CMK (cell line): ENCODE measurements around the gene KIF26A.
"Not testable (repeated sequence)": the region's sequence is repeated elsewhere in the genome, so short reads cannot be mapped to it uniquely, and the experiment has no call there.

Source experiments
- DNase-seq: peaks from one replicate; pipeline ENCODE4 v3.0.0-alpha.2; 2010; ENCODE audit warnings: low read depth

KIF26A gene

DNA sequence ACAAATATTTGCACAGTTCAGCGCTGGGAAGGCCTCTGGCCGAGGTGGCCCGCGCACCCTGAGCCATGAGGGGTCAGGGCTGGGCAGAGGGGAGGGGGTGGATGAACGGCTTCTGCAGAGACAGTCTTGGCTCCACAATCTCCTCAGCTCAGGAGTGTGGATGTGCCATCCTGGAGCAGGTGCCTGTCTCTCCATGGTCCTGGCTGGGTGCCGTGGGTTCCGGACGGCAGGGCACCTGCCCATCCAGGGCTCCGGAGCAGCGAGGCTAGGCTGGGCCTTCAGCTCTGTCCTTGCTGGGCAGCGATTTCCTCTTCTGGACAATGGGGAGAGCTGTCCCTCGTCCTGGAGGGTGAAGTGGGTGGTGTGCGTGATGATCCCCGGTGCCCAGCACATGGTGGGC, 55.6 kb downstream of the KIF26A start:
- no peak for DNase-seq

DNA sequence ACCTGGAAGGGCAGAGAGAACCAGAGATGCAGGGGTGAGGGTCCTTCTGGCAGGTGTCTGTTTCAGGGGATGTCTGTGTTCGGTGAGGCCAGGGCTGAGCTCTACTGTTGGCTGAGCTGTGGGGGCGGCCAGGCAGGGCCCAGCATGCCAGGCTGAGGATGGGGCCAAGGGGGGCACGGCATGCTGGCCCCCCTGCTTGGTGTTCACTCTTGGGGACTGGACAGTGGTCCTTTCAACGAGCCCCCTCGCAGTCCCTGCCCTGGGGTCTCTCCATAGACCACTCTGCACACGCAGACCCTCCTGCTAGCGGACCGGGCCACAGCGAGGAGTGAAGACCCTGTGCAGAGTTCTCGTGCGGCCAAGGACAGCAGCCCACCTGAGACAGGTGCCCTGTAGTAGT, 56.3 kb downstream of the KIF26A start:
- DNase-seq, result no peak

DNA sequence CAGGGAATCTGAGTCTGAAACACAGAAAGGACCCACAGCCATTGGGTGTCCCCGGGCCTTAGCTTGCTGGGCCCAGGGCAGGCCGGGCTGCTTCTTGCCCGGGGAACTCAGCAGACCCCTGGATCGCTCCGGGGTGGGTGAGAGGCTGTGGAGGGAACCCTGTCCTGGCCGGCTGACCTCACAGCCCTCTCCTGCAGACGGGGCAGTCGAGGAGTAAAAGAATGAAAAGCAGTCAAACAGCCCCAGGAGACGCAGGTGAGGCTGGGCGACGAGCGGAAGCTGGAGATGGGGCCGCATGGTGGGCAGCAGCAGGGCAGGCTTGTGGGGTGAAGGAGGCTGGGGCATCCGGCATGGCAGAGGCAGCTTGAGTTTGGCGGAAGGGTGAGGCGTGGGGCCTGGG, 57.0 kb downstream of the KIF26A start:
- no peak for DNase-seq

DNA sequence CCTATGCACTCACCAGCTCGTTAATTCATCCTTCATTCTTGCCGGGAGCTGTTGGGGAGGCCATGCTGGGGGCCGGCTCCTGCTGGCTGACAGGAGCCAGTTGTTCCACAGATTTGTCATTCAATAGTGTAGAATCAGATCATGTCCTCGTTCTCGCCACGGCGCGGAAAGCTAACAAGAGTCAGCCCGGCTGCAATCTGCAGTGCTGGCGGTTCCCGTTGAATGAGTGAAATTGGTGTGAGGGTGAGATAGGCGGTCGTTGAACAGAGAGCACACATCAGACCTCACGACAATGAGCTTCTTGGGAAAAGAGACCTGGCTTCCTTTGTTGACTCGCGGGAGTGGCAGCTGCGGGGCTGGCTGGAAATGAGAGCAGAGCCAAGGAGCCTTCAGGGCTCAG, 57.5 kb downstream of the KIF26A start:
- no peak for DNase-seq

DNA sequence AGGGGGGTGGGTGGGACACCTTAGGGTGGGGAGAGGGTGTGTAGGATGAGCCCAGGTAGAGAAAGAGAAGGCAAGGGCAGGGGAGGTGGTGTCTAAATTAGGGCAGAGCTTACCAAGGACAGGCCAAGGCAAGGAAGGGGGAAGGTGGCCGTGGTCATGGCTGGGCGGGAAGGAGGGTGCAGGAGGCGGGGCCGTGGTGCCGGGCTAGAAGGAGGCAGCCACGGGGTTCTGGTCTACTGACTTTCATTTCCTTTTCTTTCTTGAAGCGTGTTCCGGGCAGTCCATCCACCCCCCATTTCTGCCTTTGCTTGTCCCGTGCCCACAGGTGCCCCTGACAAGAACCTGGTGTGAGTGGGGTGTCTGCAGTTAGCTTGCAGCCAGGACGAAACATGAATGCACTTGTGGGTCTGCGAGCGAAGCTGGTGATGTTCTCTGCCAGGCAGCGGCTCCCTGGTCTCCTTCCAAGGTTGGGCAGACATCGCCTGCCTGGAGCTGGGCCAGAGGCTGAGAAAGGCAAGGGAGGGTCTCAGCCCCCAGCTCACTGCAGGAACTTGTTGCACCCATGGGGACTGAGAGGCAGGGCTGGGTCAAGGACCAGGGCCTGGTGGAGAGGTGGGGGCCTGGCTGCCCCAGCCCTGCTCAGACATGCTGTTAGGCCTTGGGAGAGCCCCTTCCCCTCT, 58.2 kb downstream of the KIF26A start:
- no peak for DNase-seq

DNA sequence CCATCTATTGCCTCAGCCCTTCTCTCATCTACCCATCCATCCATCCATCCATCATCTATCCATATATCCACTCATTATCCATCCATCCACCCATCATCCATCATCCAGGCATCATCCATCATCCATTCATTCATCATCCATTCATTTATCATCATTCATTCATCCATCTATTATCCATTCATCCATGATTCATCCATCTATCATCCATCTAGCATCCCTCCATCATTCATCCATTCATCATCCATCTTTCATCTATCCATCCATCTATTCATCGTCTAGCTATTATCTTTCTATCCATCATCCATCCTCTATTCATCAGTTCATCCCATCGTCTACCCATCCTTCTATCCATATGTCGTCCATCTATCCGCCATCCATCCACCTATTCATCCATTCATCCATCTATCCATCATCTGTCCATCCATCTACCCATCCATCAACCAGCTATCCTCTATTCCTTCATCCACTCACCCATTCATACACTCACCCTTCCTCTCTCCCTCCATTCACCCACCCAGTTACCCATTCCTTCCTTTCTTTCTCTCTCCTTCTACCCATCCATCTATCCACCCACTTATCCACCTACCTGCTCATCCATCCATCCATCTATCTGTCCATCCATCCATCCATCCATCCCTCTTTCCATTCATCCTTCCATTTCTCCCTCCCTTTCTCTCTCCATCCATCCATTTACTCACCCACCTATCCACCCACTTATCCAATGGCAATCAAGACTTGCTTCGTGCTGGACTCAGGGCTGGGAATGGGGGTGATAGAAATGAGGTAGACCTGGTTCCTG, 59.3 kb downstream of the KIF26A start:
- DNase-seq, result no peak

DNA sequence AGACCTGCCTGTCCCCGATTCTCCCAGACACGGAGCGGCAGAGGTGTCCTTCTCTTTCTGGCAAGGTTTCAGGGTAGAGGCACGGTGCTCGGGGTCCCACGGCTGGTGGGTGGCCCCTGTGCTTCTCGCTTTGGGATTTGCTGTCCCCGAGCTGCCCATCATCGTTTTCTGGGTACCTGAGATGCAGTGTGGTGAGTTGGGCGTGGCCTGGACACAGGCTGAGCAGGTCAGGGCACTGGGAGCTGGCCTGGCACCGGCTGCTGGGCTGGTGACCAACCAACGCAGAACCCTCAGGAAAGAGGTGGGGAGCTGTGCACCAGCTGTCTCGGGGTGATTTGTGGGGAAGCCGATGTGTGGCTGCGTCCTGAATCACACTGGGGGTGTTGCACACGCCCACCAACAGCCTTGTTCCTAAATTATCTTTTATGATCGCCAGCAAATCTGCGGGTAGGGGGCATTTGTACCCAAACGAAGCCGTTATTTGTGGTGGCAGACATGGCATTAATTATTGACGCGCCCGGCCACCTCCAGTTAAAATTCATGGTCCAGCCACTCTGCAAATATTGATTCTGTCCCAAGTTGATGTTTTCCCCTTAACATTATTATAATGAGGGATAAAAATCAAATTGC, 61.0 kb downstream of the KIF26A start:
- no peak for DNase-seq

DNA sequence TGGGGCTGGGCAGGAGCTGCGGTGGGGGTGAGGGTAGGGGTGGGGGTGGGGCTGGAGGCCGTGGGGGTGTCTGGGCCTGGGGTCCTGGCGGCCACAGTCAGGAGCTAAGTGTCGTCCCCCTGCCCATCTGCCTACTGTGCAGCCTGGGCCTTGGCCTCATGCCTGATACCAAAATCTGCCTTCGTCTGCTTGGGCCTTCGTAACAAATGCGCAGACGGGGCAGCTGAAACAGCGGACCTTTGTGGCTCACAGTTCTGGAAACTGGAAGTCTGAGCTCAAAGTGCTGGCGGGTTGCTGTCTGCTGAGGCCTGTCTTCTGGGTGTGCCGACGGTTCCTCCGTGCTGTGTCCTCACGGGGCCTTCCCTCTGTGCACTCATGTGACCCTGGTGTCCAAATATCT, 61.7 kb downstream of the KIF26A start:
- no peak for DNase-seq

DNA sequence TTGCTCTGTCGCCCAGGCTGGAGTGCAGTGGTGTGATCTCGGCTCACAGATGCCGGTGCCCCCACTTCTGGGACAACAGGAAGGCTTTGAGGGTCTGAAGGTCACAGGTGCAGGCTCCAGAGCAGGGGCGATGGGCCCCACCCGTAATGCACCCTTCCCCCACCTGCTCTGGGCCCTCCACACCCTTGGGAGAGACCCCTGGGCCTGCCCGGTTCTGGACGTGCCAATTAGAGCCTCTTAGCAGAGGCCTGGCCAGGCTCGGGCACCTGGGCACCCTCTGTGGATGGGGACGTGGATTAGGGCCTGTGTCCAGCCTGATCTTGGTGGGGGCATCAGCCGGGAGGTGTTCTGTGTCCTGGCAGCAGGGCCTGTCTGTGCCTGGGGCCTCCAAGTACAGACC, 62.2 kb downstream of the KIF26A start:
- DNase-seq, result no peak

DNA sequence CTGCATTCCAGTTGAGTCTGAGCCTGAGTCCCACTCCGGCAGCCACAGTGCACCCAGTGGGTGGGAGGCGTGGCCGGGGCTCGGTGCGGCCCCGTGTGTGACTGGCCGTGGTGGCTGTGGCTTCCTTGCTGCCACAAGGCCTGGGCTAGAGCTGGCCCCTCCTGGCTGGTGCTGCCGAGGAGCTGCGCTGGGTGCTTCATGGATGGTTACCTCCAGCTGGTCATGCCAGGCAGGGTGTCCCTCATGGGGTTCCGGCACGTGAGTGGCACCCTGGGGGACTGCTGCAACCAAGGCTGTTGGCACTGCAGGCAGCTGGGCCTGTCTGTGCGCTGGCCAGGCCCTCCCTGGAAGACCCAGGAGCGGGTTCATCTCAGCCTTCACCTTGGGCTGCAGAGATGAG, 62.7 kb downstream of the KIF26A start:
- no peak for DNase-seq

DNA sequence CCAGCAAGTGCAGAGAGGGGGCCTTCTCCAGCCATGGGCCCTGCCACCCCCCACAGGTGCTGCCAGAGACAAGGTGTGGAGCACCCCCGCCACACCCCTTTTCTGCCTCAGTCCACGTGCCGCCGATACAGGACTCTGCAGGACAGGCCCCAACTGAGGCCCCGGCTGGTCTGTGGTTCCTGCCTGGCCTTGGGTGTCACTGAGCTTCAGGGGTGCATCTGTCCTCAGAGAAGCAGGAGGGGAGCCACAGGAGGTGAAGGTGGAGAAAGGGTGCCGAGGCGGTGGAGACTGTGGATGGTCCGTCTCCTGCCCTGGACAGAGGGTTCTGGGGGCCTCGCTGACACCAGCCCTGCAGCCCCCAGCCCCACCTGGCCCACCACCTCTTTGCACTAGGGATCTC, 63.1 kb downstream of the KIF26A start:
- DNase-seq, result no peak

DNA sequence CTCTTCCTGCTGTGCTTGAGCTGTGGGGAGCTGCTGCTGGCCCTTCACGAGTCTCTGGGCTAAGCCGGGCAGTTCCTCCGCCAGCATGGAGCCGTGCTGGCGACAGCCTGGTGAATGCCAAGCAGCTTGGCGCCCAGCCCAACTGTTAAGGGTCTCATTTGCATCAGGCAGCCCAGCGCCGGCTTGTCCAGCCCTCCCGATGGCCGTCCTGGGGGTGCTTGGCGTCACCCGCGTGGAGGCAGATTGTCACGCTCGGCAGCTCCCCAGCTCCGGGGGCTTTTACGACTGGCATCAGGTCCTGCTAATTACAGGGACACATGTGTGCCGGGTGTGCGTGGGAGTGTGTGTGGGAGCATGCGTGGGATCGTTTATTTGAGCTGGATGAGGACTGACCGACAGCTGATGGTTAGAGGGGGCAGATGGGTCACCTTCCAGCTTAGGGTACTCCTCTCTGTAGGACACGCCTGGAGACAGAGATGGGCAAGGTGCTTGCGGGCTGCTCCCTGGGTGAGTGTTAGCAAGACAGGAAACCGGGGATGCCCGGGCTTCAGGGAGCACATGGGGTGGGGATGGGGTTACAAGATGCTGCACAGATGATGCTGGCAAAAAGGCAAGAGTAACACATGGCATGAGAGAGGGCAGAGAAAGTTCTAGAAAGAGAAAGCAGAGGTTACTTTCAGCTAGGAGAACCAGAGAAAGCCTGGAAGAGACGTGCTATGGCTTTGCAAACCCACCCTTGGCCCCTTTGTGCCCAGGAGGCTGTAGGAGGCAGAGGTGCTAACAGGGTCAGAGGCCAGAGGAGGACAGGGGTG, 64.1 kb downstream of the KIF26A start:
- DNase-seq, result no peak

DNA sequence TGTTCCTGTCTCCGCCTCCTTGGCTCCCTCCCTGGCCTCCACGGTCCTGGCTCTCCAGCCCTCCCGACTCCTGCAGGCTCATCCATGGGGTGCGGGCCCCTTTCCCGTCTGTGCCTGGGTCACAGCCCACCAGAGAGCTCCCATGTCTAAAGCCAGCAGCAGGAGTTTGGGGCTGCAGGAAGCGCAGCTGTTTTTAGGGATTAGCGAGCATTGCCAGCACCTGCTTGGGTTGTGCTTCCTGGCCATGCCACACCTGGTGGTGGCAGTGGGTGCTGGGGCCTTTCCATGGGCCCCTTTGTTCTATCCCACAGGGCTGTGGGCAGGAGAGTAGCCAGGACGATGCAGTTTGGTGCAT, 64.7 kb downstream of the KIF26A start:
- no peak for DNase-seq

DNA sequence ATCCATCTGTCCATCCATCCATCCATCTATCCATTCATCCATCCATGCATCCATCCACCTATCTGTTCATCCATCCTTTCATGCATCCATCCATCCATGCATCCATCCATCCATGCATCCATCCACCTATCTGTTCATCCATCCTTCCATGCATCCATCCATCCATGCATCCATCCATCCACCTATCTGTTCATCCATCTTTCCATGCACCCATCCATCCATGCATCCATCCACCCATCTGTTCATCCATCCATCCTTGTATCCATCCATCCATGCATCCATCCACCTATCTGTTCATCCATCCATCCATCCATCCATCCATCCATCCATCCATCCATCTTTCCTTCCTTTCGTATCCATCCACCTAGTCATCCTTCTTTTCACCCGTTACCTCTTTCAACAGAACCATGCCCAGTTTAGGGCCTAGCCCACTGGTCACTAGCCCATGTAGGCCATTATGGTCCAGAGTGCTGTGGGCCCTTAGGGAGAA, 66.3 kb downstream of the KIF26A start:
- no peak for DNase-seq

DNA sequence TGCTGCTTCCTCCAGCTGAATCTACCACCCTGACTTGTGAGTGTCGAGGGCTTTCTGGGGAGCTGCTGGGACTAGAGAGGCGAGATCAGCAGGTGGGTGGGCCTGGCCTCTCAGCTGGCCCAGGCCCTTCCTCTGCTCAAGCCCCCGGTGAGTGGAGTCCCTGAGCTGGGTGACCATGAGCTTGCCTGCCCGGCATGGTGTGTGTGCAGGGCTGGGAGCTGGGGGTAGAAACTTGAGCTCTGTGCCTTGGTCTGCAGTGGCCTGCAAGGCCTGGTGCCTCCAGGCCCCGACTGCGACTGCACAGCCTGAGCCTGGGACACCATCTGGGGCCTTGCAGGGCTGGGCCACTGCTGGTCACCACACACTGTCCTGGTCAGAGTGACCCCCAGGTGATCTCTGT, 67.4 kb downstream of the KIF26A start:
- no peak for DNase-seq

DNA sequence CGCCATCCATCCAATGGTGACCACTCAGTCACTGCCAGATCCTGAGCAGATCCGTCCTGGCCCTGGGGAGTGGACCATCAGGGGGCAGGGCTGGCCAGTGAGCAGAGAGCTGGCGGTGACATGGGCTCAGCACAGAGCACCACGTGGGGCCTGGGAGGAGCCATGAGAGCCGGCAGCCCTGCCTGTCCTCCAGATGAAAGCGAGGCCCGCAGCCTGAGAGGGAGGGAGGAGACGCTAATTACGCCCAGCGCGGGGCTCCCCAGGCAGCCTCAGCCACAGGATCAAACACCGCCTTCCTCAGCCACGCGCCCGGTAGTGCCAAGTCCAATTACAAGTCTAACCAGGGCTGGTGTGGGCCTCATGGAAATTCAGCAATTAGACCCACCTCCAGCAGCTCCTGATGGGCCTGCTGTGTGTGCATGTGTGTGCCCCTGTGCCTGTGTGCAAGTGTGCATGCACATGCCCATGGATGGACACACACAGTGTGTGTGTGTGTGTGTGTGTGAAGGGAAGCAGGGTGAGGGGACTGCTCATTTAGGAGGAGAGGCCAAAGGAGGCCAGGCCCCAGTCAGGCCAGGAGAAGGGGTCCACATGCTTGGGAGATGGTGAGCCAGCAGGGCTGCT, 68.0 kb downstream of the KIF26A start:
- DNase-seq, result no peak

DNA sequence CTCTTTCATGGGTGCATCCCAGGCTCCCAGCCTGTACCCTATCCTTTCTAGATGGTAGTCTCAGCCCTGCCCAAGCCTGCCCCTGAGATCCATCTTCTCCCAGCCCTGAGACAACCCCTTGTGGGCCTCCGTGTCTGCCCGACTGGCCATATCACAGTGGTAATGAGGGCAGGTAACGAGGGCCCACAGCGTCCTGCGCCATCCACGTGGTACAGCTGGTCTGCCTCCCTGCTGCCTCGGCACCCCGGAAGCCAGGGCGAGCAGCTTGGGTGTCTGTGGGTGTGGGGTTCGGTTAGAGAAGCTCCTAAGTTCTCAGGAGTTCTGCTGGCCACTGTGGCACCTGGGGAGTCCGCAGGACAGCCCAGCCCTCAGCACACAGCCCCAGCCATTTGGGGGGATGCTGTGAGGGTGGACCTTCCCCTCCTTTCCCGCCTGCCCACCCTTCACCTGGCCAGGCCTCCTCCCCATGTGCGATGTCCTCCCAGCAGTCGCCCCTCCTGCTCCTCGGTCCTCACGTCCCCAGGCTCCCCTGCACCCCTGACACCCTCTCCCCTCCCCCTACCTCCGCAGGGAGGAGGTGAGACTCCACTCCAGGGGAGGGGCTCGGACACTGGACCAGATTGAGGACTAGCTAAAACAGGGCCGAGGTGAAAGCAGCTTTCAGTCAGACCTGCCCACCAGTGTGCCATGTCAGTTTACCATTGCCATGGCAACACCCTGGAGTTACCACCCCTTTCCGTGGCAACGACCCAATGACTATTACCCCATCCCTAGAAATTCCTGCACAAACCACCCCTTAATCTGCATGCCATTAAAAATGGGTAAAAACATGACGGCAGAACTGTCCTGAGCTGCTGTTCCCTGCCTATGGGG, 69.0 kb downstream of the KIF26A start:
- no peak for DNase-seq

DNA sequence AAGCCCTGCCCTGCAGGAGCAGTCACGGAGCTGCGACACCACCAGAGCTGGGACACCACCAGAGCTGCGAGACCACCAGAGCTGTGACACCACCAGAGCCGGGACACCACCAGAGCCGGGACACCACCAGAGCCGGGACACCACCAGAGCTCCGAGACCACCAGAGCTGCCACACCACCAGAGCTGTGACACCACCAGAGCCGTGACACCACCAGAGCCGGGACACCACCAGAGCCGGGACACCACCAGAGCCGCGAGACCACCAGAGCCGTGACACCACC, 69.6 kb downstream of the KIF26A start:
- not testable (repeated sequence) for DNase-seq

DNA sequence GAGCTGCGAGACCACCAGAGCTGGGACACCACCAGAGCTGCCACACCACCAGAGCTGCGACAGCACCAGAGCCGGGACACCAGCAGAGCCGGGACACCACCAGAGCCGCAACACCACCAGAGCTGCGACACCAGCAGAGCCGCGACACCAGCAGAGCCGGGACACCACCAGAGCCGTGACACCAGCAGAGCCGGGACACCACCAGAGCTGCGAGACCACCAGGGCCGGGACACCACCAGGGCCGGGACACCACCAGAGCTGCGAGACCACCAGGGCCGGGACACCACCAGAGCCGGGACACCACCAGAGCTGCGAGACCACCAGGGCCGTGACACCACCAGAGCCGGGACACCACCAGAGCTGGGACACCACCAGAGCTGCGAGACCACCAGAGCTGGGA, 69.9 kb downstream of the KIF26A start:
- DNase-seq, result not testable (repeated sequence)

DNA sequence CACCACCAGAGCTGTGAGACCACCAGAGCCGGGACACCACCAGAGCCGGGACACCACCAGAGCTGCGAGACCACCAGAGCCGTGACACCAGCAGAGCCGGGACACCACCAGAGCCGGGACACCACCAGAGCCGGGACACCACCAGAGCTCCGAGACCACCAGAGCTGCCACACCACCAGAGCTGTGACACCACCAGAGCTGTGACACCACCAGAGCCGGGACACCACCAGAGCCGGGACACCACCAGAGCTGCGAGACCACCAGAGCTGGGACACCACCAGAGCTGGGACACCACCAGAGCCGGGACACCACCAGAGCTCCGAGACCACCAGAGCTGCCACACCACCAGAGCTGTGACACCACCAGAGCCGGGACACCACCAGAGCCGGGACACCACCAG, 70.7 kb downstream of the KIF26A start:
- not testable (repeated sequence) for DNase-seq
